ENCODE results near the gene SEMA3A. TPM values are rescaled to one million over a fixed set of nuclear protein-coding genes. Genes with fewer than 3 reads are reported as not detected.

SEMA3A gene
- total RNA-seq, 1 experiment from 2014 or later = 6.3 TPM

- H3K27ac ChIP-seq = no peak overlapping the region
- DNase-seq = no peak
These were observed 70.5 kb downstream of the SEMA3A start for GRCh38 chr7:84123965-84124547.

GRCh38 chr7:84122582-84123360 is 71.8 kb downstream of the SEMA3A start:
- no peaks in the 10 kb centered on the region for H3K9me2 ChIP-seq (ENCODE audit: insufficient read depth)
- H3K9me3 ChIP-seq (ENCODE audit: insufficient read depth, low read depth) = no peaks in the 10 kb centered on the region
- CTCF ChIA-PET = no interaction called here
- POLR2A ChIA-PET (ENCODE audit: unreplicated experiment) = no interaction called here
- no peaks in the 10 kb centered on the region for H3K27me3 ChIP-seq (ENCODE audit: insufficient read depth, low read depth)
- no peaks in the 10 kb centered on the region for H4K20me1 ChIP-seq (ENCODE audit: insufficient read depth)
- intact Hi-C loops (cut with micrococcal nuclease; ENCODE audit: unreplicated experiment) = no loop called here
- TF ChIP-seq EZH2 (IDR thresholded peaks at IDR 0.05; ENCODE audit: low read depth) = no peak
- no peak for TF ChIP-seq CTCF (conservative IDR thresholded peaks at IDR 0.05)
- H3K36me3 ChIP-seq (ENCODE audit: low read depth) = no peaks in the 10 kb centered on the region
- H3K27ac ChIP-seq = no peak overlapping the region
- no peaks in the 10 kb centered on the region for H3K4me1 ChIP-seq (replicated peaks; ENCODE audit: insufficient read depth)
- no peaks in the 10 kb centered on the region for H3K79me2 ChIP-seq (ENCODE audit: low read depth)
- no TSS peak for BruUV-seq (replicated peaks)
- no peak for DNase-seq
- no peak overlapping the region for H3K4me2 ChIP-seq
- no peaks in the 10 kb centered on the region for H3F3A ChIP-seq (ENCODE audit: insufficient read depth, low read depth)
- H2AFZ ChIP-seq = no peak overlapping the region
- no peak overlapping the region for H3K4me3 ChIP-seq

More at GRCh38 chr7:84123965-84124547, 70.5 kb downstream of the SEMA3A start:
- Histone ChIP-seq H2AFZ (no peak overlapping the region), H3K9me2 (ENCODE audit: insufficient read depth) (no peaks in the 10 kb centered on the region), H3K9me3 (ENCODE audit: insufficient read depth, low read depth) (no peaks in the 10 kb centered on the region), H4K20me1 (ENCODE audit: insufficient read depth) (no peaks in the 10 kb centered on the region), H3F3A (ENCODE audit: insufficient read depth, low read depth) (no peaks in the 10 kb centered on the region), H3K4me1 (replicated peaks; ENCODE audit: insufficient read depth) (no peaks in the 10 kb centered on the region), H3K4me2 (no peak overlapping the region), H3K27me3 (ENCODE audit: insufficient read depth, low read depth) (no peaks in the 10 kb centered on the region), H3K4me3 (no peak overlapping the region), H3K79me2 (ENCODE audit: low read depth) (no peaks in the 10 kb centered on the region), H3K36me3 (ENCODE audit: low read depth) (no peaks in the 10 kb centered on the region)
- intact Hi-C loops (cut with micrococcal nuclease; ENCODE audit: unreplicated experiment) = no loop called here
- ChIA-PET CTCF (no interaction called here), POLR2A (ENCODE audit: unreplicated experiment) (no interaction called here)
- TF ChIP-seq CTCF (conservative IDR thresholded peaks at IDR 0.05) (no peak), EZH2 (IDR thresholded peaks at IDR 0.05; ENCODE audit: low read depth) (no peak)
- BruUV-seq (replicated peaks) = no TSS peak

- no peaks in the 10 kb centered on the region for H3K4me1 ChIP-seq (replicated peaks; ENCODE audit: insufficient read depth)
- no peak overlapping the region for H3K27ac ChIP-seq
- ChIA-PET POLR2A (ENCODE audit: unreplicated experiment) (no interaction called here), CTCF (no interaction called here)
- no peak overlapping the region for H2AFZ ChIP-seq
- TF ChIP-seq CTCF (conservative IDR thresholded peaks at IDR 0.05) = no peak
- no peak for TF ChIP-seq EZH2 (IDR thresholded peaks at IDR 0.05; ENCODE audit: low read depth)
- no peaks in the 10 kb centered on the region for H3F3A ChIP-seq (ENCODE audit: insufficient read depth, low read depth)
- H3K9me2 ChIP-seq (ENCODE audit: insufficient read depth) = no peaks in the 10 kb centered on the region
- H3K36me3 ChIP-seq (ENCODE audit: low read depth) = no peaks in the 10 kb centered on the region
- H3K79me2 ChIP-seq (ENCODE audit: low read depth) = no peaks in the 10 kb centered on the region
- H3K9me3 ChIP-seq (ENCODE audit: insufficient read depth, low read depth) = 0 out of 2 replicates have a peak, but pooled peaks cover 2% of the 10 kb centered on the region
- DNase-seq = no peak
- no peak overlapping the region for H3K4me2 ChIP-seq
- H3K27me3 ChIP-seq (ENCODE audit: insufficient read depth, low read depth) = no peaks in the 10 kb centered on the region
- BruUV-seq (replicated peaks) = no TSS peak
- H3K4me3 ChIP-seq = no peak overlapping the region
- H4K20me1 ChIP-seq (ENCODE audit: insufficient read depth) = no peaks in the 10 kb centered on the region
- intact Hi-C loops (cut with micrococcal nuclease; ENCODE audit: unreplicated experiment) = no loop called here
These were observed 77.3 kb downstream of the SEMA3A start for GRCh38 chr7:84117304-84117703.

Data from PC-9 (cell line).